ENCODE data around the gene IGFL4. TPM values are rescaled to one million over a fixed set of nuclear protein-coding genes. Genes with fewer than 3 reads are reported as not detected.

The IGFL4 gene
- 6.8 and 12.4 TPM in 2 replicates for polyA plus RNA-seq

DNA sequence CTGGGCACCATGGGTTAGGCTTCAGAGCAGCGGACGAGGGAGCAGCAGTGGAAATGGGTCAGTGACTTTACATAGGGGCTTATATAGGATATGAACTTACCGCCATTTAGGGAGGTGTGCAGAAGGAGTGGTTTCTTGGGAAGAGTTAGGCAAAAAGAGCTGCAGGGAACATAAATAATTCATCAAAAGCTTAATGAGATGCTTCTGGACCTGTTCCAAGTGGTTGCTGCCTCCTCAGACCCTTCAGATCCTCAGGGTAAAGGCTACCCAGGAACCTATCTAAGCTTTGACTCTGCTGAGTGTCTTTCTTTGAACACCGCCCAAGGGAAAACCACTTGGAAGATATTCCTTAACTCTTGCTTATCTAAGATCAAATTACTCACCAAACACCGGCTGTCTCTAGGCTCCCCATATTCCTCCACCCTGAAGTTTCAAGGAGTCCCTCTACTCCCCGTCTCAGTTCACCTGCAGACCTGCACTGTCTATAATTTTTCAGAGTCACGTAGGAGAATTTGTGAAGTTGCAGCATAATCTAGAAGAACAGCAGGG is at the start of gene IGFL4:
Gene IGFL4, minus strand, starts transcription at position 51 of the 549 bp plus-strand sequence. Its CDS starts 40 bp downstream, at position 11.

GRCh38 chr19:46022431-46023310 is 18.1 kb downstream of the IGFL4 start, which contains the start of gene PGLYRP1:
Gene PGLYRP1 (minus strand): TSS chr19:46023053. CDS start chr19:46023021, 32 bp downstream.

GRCh38 chr19:45994998-45995714 is 45.6 kb downstream of the IGFL4 start, which contains the start of gene CCDC61:
Gene CCDC61 (plus strand): TSS chr19:45995467. CDS start chr19:46003019, 7,552 bp downstream.

Other genes starting within 250 kb of the IGFL4 start
- gene DMWD, start 248.2 kb downstream of the IGFL4 start, polyA plus RNA-seq: 5.3 and 6.8 TPM in 2 replicates
- not detected in 2 replicates for gene RSPH6A, start 225.7 kb downstream of the IGFL4 start, polyA plus RNA-seq
- 0.63 and 1.2 TPM in 2 replicates for gene SYMPK, start 177.9 kb downstream of the IGFL4 start, polyA plus RNA-seq
- not detected in 2 replicates for gene FOXA3, start 176.7 kb downstream of the IGFL4 start, polyA plus RNA-seq
- 0.77 and 1.9 TPM in 2 replicates for gene IRF2BP1, start 154.9 kb downstream of the IGFL4 start, polyA plus RNA-seq
- gene MYPOP, start 138.4 kb downstream of the IGFL4 start, polyA plus RNA-seq: 2.1 and 4.6 TPM in 2 replicates
- not detected in 2 replicates for gene NANOS2, start 126.2 kb downstream of the IGFL4 start, polyA plus RNA-seq
- gene NOVA2, start 67.1 kb downstream of the IGFL4 start, polyA plus RNA-seq: 2.3 and 2.6 TPM in 2 replicates
- not detected in 2 replicates for gene CCDC61, start 45.5 kb downstream of the IGFL4 start, polyA plus RNA-seq
- gene PGLYRP1, start 17.9 kb downstream of the IGFL4 start, polyA plus RNA-seq: not detected in 2 replicates
- gene IGFL3, start 83.7 kb upstream of the IGFL4 start, polyA plus RNA-seq: not detected in 2 replicates
- gene IGFL2, start 107.2 kb upstream of the IGFL4 start, polyA plus RNA-seq: not detected in 2 replicates
- not detected in 2 replicates for gene IGFL1, start 188.7 kb upstream of the IGFL4 start, polyA plus RNA-seq

Data from Purkinje cell (primary cell).